Cerebellar nuclear complex (tissue), 1 donor: ENCODE data around the gene ZNF438.

Experiments used
- DNase-seq, 2 experiments: peaks; one replicate each; lab custom pipeline; 2025; lab: John Stamatoyannopoulos, UW

The ZNF438 gene

DNA sequence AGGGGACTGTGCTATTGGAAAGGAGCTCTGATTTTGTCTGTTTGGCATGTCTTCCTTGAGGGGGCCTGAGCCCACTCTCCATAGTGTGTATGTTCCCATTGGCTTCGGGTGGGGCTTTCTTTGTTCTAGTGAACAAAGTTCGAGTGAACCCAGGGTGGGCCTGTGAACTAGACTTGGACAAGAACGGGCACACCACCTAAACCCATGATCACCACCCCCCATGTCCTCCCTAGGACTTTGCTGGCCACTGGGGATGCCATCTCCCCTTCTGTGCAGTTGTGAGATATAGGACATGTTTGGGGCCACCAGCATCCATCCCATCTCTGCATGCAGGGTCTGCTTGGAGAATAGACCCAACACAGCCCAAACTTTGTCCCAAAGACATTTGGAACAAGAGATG lies 206.6 kb downstream of the ZNF438 start:
- no peak for DNase-seq

DNA sequence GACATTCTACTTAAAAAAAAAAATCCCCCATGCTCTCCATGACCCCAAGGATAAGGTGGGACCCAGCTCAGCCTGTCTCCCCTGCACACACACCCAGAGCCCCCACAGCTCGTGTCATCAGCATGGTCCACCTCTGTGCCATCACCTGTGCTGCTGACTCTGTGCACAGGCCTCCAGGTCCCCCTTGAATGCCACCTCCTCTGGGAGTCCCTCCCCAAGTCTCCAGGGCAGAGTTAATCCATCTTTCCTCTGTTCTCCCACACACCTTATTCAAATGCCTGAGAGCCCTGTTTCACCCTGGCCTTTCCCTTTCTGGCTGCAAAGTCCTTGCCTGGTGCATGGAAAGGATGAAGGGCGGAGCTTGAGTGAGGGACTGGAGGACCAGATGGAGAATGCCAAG lies 208.0 kb downstream of the ZNF438 start:
- no peak for DNase-seq

DNA sequence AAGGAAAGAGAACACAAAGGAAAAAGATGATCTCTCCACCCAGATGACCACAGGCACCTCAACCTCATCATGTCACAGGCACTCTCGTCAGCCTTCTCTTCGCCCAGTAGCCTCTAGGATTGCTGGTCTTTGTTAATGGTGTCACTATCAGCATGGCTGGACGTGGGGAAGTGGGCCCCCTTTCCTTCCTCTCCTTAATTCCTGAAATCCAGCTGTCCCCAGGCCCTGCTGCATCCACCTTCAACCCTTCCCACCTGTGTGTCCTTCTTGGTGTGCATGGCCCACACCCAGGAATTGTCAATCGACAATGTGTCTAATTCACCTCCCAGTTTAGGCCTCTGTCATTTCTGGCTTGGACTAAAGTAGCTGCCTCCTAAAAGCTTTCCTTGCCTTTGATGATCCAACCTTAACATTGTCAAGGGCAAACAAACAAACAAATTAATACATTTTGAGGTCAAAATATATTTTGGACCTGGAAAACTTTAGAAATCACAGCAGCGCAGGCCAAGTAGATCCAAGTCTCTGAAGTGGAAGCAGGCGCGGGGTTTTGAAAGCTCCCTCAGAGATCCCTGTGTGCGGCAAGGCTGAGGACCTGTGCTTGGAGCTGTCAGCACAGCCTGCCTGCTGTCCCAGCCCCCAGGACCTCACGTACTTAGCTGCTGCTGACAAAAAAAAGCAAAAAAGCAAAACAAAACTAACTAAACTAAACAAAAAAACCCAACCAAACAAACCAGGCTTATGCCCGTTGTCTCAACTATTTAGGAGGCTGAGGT lies 208.8 kb downstream of the ZNF438 start:
- DNase-seq: no peak

DNA sequence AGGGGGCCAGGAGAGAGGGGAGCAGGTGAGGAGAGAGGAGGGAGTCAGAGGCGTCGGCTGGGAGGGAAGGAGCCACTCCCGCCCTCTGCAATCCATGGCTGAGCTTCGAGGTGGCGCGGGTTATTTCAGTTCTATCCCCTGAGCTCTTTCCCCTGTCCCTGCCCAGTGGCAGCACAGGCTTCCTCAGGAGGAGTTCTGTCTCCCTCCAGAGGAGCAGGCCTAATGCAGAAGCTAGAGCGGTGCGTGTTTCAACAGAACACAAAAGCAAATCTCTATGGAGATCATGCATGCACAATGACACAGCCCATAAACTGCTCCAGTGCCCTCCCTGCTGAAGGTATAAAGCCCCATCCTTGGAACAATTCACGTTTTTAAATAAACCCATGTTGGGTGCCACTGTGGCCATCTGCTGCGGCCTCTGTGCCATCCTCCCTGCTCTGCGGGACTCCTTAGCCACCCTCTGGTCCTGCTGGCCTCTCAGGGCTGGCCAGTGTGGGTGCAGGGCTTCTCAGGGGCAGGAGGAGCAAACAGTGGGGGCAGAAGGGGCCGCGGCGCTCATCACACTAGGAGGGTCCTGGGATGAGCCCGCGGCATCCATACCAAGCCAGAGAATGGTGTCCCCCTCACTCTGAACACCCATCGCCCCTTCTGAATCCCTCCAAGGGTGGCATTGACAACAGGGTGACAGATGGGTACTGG lies 209.5 kb downstream of the ZNF438 start:
- no peak for DNase-seq

DNA sequence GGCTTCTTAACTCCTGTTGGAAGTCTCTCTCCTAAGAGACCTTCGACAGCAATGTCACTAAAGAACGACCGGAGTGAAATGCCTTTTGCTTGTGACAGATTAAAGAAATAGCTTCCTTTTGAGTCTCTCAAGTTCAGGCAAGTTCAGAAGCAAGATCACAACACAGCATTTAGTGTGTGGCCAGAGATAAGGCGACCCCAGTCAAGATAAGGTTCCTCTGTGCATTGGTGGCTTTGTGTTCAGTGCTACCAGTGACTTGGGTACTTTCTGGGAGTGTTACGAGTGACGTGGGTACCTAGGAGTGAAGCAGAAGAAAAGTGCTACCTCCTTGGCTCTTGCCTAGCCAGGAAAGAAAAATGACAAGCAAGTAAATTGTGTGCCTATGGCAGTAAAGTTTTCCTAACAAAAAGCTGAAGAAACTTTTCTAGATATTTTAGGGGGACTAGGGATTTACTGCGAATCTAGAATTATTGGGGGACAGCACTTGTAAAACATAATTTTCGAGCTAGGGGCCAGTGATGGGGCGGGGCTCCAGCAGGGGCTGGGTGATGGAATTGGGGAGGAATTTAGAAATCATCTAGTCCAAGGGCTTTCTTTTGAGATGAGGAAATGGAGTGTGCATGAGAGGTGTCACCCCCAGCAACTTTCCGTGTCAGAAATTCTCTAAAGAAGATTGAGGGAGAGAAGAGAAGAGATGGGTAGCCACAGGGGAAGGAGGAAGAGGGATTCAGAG lies 210.2 kb downstream of the ZNF438 start:
- DNase-seq: no peak

DNA sequence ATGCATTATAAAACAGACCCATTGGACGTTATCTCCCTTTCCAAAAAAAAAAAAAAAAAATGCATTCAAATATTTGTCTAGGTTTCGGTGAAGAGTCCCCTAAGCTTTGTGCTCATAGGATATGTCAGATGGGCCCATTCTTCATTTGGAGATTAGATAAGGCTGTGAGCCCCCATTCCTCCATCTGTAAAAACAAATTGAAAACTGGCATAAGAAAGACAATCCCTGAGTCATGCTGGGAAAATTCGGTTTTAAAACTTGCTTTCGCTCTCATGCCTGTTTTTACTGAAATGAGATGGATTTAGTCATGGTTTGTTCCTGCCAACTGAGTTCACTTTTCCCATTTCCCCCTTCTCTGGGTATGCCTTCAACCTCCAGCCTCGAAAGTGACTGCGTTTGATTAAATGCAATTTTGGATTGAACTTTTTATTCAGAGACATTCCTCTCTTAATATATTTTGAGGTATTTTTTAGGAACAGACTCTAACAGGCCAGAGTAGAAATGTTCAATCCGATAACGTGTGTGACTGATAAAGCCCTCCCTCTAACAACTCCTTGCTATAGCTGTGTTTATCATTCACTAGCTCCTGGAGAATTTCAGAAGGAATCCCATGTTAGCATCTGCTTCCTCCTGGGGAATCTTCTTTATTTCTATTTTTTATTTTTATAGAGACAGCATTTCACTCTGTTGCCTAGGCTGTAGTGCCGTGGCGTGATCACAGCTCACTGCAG lies 211.2 kb downstream of the ZNF438 start:
- DNase-seq: no peak

DNA sequence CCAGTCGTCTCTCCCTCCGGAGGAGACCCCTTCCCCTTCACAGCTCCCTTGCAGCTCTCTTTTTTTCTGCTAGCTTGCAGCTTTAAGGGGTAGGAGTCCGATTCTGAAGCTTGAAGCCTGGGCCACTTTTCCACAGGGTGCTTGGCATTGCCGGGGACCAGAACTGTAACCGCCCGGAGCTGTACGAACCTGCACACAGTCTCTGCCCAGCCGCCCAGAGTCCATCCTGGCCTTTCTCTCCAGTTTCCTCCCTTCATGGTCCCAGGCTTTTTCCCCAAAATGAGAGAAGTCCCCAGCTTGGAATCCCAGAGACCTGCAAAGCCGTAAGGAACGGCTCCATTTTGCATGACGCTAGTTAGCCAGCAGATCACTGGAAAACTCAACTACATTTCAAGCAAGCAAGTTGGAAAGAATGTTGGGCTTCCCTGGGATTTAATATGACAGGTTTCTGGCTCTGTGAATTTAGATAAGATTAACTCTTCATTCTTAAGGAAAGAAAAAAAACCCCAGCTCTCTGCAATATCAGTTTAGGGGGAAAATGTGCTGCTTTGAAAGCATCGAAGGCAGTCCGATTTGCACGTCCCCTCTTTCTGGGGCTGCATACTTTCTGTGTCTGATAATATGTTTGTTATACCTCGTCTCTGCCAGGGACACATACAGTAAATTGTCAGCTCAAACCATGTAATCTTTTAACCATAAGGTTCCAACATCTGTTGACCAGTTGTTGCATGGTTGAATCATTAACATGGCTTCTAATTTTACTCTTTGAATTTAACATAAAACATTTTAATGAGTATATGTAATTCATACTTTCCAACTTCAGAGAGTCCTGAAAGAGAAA lies 212.1 kb downstream of the ZNF438 start:
- DNase-seq: no peak

DNA sequence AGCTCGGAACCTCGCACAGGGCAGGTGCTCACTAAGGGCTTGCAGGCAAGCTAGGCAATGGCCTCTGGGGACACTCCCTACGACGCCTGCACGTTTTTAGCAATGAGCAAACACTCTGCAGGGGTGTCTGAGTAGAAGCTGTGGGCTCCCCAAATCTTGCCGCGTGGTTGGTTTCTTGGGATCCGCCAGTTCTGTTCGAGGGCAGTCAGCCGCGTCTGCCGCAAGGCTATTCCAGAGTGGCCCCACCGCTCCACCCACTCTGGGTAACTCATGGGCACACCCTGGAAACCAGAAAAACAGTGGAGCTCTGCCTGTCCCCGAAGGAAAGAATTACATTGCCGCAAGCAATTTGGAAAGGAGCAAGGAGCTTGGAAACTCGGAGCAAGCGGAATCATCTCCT lies 212.8 kb downstream of the ZNF438 start:
- DNase-seq: no peak

DNA sequence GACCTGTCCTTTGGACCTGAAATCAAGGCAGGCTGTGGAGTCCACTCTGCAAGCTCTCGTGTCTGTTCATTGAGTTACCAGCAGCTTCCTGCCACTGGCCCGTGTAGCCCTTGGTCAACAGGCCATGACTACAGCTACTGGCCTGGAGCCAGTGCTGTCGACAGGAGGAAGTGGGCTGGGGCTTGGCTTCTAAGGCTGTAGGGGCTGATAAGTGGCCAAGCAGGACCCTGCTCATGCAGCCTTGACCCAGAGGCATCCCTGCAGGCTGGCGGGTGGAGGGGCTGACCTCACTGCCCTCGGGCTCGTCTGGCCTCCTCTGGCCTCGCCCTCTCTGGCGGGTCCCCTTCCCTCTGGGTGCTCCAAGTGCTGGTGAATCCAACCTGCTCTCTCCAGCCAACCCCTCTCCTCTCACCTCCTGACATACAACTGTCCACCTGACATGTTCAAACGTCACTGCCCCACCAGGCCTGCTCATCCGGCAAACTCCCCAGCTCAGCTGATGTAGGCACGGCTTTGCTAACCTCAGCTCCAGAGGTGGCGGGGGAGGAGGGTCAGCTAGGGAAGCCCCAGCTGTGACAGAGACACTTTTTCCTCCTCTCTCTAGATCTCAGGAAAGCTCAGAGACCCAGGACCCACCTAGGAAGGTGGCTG lies 213.5 kb downstream of the ZNF438 start:
- DNase-seq: no peak

DNA sequence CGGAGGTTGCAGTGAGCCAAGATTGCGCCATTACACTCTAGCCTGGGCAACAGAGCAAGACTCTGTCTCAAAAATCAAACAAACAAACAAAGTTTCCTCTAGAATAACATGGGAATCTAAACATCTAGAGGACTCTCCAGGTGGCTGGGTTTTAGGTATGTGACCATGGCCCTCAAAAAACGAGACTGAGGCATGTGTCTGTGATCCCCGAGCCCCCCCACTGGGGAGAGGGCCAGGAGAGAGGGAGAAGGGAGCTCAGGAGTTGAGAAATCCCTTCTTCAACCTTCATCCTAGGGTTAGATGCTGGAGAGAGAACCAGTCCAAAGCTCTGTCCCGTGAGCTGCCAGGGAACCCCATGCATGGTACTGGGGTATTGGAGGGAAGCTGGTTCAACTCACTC lies 214.1 kb downstream of the ZNF438 start:
- DNase-seq: no peak

DNA sequence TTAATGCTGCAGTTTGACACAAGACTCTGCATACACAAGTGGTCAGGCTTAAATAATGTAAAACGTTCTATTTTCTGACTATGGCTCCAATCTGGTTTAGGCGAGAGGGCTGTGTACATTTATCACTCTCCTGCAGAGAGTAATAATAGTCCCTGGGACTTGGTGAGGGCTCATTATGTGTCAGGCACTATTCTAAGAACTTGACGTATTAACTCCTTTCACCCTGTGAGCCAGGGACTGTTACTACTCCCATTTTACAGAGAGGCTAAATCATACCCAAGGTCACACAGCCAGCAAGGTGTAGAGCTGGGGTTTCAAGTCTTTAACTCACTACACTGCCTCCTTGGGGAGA lies 214.9 kb downstream of the ZNF438 start:
- DNase-seq: no peak

DNA sequence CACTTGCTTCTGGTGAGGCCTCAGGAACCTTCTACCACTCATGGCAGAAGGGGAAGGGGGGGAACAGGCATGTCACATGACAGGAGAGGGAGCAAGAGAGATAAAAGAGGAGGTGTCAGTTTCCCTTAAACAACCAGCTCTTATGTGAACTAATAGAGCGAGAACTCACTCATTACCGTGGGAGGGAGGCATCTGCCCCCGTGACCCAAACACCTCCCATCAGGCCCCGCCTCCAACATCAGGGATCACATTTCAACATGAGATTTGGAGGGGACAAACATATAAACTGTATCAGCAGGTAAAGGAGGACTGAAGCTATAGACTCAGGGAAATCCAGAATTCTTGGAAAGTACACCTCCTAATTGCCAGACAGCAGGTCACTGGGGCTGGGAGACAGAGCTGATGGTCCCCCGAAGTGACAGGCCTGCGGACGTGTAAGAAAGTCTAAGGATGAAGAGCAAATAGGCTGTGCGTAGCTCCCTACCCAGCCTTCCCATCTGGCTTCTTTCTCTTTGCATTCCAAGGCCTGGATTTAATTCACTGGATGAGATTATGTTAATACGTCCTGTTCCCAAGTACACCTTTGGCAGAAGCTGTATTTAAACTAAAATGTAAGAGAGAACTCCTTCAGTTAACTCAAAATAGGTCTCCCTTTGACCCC lies 215.4 kb downstream of the ZNF438 start:
- no peak for DNase-seq

DNA sequence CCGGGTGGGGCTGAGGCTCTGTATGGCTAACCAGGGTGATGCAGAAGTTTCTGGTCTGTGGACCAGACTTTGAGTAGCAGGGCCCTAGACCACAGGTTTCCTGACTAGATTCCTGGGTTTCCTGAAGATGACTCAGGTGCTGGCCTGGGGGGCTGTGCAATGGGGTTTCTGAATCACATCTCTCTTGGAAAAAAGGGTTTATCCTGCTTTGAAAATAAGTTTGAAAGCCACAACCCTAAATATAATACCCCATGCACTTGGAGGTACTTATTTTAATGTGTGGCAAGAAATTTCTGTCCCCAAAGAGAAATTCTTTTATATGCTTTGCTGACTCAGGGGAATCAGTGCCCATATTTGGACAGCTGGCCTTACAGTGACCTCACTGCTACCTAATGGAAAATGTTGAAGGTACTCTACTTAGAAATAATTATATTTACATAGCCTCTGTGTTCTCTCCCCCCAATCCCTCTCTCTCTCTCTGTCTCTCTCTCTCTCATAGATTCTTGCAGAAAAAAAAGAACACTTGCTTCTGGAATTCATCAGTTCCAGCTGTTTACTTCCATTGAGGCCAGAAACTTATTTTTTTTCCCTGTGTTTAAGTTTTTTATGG lies 217.7 kb downstream of the ZNF438 start:
- no peak for DNase-seq

DNA sequence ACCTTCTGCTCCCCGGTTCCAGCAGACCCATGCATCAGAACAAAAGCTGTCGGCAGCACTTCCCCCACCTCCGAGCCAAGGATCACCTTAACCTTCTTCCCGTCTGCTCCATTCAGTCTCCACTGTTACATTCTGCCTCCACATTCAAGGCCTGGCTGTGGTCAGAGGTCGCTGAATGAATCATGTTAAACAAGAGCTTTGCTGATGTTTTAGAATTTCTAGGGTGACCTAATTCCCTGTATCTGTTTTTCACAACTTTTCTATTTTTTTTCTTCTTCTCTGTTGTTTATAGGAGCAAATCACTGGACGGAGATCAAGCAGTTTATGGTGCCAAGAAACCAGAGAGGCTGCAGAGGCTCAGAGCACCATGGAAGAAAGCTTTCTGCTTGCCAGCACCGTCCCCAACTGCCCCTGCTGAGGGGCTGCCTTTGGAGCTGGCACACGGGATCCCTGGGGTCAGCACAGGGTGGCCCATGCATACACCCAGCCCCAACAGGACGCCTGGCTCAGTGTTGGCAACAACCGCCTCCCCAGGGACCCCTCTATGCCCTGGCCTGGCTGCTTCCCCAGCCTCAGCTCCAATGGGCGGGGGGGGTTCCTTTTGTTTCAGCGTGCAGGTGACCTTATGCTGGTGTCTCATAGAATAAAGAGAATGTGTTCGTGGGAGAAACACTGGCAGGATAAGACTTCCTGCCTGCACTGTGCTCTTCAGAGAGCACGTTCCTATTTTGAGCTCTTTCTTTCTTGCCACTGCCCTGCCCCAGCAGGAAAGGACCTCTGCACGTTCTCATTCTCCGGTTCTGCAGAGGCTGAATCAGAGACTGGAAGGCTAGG lies 219.4 kb downstream of the ZNF438 start:
- DNase-seq: peak in 1 of 2 experiments; percentile 29

DNA sequence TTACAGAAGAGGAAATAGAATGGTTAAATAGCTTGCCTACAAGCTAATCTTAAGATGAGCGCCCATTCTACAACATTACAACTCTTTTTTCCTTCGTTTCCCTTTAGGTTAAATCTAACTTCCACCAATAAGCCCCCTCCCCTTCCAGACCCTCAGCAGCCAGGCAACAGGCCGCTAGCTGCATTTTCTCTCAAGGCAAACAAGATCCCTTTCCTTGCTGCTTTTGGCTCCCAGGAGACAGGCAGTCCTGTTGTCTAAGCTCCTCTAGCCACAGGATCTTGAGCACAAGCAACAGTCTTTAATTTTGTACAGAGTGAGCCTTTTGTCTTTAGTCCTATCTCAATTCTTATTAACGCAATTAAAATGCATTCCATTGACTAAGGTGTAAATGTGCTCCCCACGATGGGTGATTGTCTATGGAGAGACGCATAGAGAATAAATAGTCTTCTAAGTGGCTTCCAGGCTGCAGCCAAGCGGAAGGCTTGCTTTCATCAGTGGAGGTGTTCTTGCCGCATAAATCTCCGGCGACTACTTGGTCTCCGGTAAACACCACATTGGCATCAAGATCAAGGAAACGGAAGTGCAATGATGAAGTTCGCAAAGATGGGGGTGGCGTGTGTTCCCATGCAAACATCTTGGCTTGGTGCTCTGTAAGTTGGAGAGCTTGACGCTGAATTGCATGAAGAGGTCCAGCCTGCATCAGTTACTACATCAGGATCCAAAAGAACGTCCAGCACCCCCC lies 220.2 kb downstream of the ZNF438 start:
- no peak for DNase-seq

DNA sequence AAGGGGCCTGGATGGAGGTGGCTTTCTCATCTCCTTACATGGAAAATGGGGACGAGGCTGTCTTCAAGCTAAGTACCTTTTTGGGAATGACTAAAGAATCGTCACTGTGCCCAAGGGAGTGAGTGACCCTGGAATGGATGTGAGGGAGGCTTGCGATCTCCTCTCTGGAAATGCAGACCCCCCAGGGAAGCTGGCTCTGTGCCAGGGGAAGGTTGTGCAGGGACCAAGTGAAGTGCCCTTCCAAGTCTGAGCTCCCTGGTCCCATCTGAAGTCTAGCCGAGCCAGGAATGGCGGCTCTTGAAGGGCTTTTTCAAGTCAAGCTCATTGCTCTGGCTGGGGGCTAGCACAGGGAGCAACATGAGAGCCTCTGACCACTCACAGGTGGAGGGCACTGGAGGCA lies 221.2 kb downstream of the ZNF438 start:
- no peak for DNase-seq

DNA sequence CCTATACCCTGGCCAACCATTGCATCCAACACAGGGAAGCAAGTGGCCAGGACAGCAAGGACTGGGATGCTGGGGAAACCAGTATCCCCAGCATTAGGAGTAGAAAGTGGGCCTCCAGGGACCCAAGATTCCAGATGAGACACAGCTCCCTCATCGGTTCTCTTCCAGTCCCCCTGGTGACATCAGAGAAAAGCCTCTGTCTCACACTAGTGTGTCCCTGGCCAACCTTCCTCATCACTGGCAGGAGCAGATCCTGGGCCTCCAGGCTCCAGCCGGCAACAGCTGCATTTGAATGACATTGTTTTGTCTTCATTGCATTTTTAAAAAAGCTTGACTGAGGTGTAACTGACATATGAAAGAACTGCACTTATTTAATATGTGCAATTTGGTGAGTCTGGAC lies 224.8 kb downstream of the ZNF438 start:
- DNase-seq: no peak

DNA sequence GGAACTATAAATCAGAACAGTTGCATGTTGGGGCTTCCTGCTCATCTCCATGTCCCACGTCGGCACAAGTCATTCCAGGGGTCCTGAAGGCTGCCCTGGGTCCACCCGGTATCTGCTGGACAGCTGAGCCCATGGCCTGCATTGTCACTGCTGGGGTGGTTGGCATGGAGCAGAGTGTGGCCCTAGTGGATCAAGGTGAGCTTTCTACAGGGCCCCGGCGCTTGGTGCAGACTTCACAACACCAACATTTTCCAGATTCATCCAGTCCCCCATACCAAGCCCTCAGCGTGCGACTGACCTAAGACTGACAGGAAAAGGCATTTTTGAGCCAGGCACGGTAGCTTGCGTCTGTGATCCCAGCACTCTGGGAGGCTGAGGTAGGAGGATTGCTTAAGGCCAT lies 226.6 kb downstream of the ZNF438 start:
- DNase-seq: no peak
